ENCODE data around the gene CRYBB1.

The CRYBB1 gene

GRCh38 chr22:26621663-26622062, 3.8 kb upstream of the CRYBB1 start, which contains the start of gene CRYBA4:
Gene CRYBA4 (plus strand): TSS chr22:26621963. CDS start chr22:26622597, 634 bp downstream.
- TF ChIP-seq GATA2 (IDR thresholded peaks at IDR 0.05; ENCODE audit: low read depth, low read length): no peak

- TF ChIP-seq GATA3 (IDR thresholded peaks at IDR 0.05; ENCODE audit: low read depth, low read length) (no peak), GATA2 (IDR thresholded peaks at IDR 0.05; ENCODE audit: low read depth, low read length) (no peak)
Measured at GRCh38 chr22:26620197-26620596, 2.4 kb upstream of the CRYBB1 start.

GRCh38 chr22:26619510-26619909, 1.7 kb upstream of the CRYBB1 start:
- TF ChIP-seq GATA2 (IDR thresholded peaks at IDR 0.05; ENCODE audit: low read depth, low read length): no peak
- TF ChIP-seq GATA3 (IDR thresholded peaks at IDR 0.05; ENCODE audit: low read depth, low read length): no peak

GRCh38 chr22:26618455-26618854, 628 bp upstream of the CRYBB1 start:
- TF ChIP-seq GATA2 (IDR thresholded peaks at IDR 0.05; ENCODE audit: low read depth, low read length) (no peak), GATA3 (IDR thresholded peaks at IDR 0.05; ENCODE audit: low read depth, low read length) (no peak)

- TF ChIP-seq GATA2 (IDR thresholded peaks at IDR 0.05; ENCODE audit: low read depth, low read length): no peak
- TF ChIP-seq GATA3 (IDR thresholded peaks at IDR 0.05; ENCODE audit: low read depth, low read length): no peak
Measured at GRCh38 chr22:26616650-26617049, 1.2 kb downstream of the CRYBB1 start.

GRCh38 chr22:26615830-26616435, 1.9 kb downstream of the CRYBB1 start:
- TF ChIP-seq GATA3 (IDR thresholded peaks at IDR 0.05; ENCODE audit: low read depth, low read length): no peak
- TF ChIP-seq GATA2 (IDR thresholded peaks at IDR 0.05; ENCODE audit: low read depth, low read length): no peak

GRCh38 chr22:26615149-26615548, 2.7 kb downstream of the CRYBB1 start:
- TF ChIP-seq GATA2 (IDR thresholded peaks at IDR 0.05; ENCODE audit: low read depth, low read length): no peak
- TF ChIP-seq GATA3 (IDR thresholded peaks at IDR 0.05; ENCODE audit: low read depth, low read length): no peak

- TF ChIP-seq GATA2 (IDR thresholded peaks at IDR 0.05; ENCODE audit: low read depth, low read length) (no peak), GATA3 (IDR thresholded peaks at IDR 0.05; ENCODE audit: low read depth, low read length) (no peak)
Measured at GRCh38 chr22:26614322-26614721, 3.5 kb downstream of the CRYBB1 start.

GRCh38 chr22:26612652-26613051, 5.2 kb downstream of the CRYBB1 start:
- TF ChIP-seq GATA3 (IDR thresholded peaks at IDR 0.05; ENCODE audit: low read depth, low read length): no peak

- TF ChIP-seq GATA2 (IDR thresholded peaks at IDR 0.05; ENCODE audit: low read depth, low read length) (no peak), GATA3 (IDR thresholded peaks at IDR 0.05; ENCODE audit: low read depth, low read length) (no peak)
Measured at GRCh38 chr22:26610996-26611395, 6.8 kb downstream of the CRYBB1 start.

GRCh38 chr22:26610072-26610958, 7.5 kb downstream of the CRYBB1 start:
- TF ChIP-seq GATA2 (IDR thresholded peaks at IDR 0.05; ENCODE audit: low read depth, low read length) (no peak), GATA3 (IDR thresholded peaks at IDR 0.05; ENCODE audit: low read depth, low read length) (no peak)

GRCh38 chr22:26609287-26609686, 8.5 kb downstream of the CRYBB1 start:
- TF ChIP-seq GATA2 (IDR thresholded peaks at IDR 0.05; ENCODE audit: low read depth, low read length) (no peak), GATA3 (IDR thresholded peaks at IDR 0.05; ENCODE audit: low read depth, low read length) (no peak)

- TF ChIP-seq GATA2 (IDR thresholded peaks at IDR 0.05; ENCODE audit: low read depth, low read length): no peak
- no peak for TF ChIP-seq GATA3 (IDR thresholded peaks at IDR 0.05; ENCODE audit: low read depth, low read length)
Measured at GRCh38 chr22:26608129-26608528, 9.7 kb downstream of the CRYBB1 start.

GRCh38 chr22:26606611-26607010, 11.2 kb downstream of the CRYBB1 start:
- TF ChIP-seq GATA2 (IDR thresholded peaks at IDR 0.05; ENCODE audit: low read depth, low read length): no peak
- TF ChIP-seq GATA3 (IDR thresholded peaks at IDR 0.05; ENCODE audit: low read depth, low read length): no peak

- TF ChIP-seq GATA2 (IDR thresholded peaks at IDR 0.05; ENCODE audit: low read depth, low read length) (no peak), GATA3 (IDR thresholded peaks at IDR 0.05; ENCODE audit: low read depth, low read length) (no peak)
Measured at GRCh38 chr22:26604368-26604767, 13.5 kb downstream of the CRYBB1 start.
